AG08396 (cell line): ENCODE results near the gene PTGR3.
A peak's percentile ranks its signal among the peaks of the same experiment; 100 is the strongest.

ENCODE experiments used
- DNase-seq: peaks from one replicate; pipeline ENCODE4 v3.0.0; 2012; ENCODE audit warnings: low spot score, mixed read lengths

The PTGR3 gene

GRCh38 chr18:75209129-75209950 lies at the start of gene PTGR3:
TSS of gene PTGR3 (minus strand) at chr18:75209139. CDS start at chr18:75209058, 81 bp downstream.
- peak; percentile 86 for DNase-seq

GRCh38 chr18:75257605-75258004 lies 48.7 kb upstream of the PTGR3 start:
- DNase-seq = no peak

GRCh38 chr18:75256376-75256775 lies 47.4 kb upstream of the PTGR3 start:
- peak; percentile 33 for DNase-seq

- DNase-seq = no peak
Measured at GRCh38 chr18:75255094-75255493, 46.2 kb upstream of the PTGR3 start.

GRCh38 chr18:75253784-75254183 lies 44.8 kb upstream of the PTGR3 start:
- DNase-seq = no peak

GRCh38 chr18:75253043-75253442 lies 44.1 kb upstream of the PTGR3 start:
- no peak for DNase-seq

- DNase-seq = no peak
Measured at GRCh38 chr18:75252136-75252535, 43.2 kb upstream of the PTGR3 start.

GRCh38 chr18:75251466-75251865 lies 42.5 kb upstream of the PTGR3 start:
- no peak for DNase-seq

GRCh38 chr18:75250471-75250821 lies 41.5 kb upstream of the PTGR3 start:
- DNase-seq = no peak

- DNase-seq = no peak
Measured at GRCh38 chr18:75249672-75250470, 40.9 kb upstream of the PTGR3 start.

GRCh38 chr18:75249175-75249518 lies 40.2 kb upstream of the PTGR3 start:
- DNase-seq = no peak

GRCh38 chr18:75248426-75249174 lies 39.7 kb upstream of the PTGR3 start:
- no peak for DNase-seq

- DNase-seq = peak; percentile 51
Measured at GRCh38 chr18:75247611-75248421, 38.9 kb upstream of the PTGR3 start.

- no peak for DNase-seq
Measured at GRCh38 chr18:75246721-75247610, 38.0 kb upstream of the PTGR3 start.

- no peak for DNase-seq
Measured at GRCh38 chr18:75244351-75245313, 35.7 kb upstream of the PTGR3 start.

GRCh38 chr18:75241705-75242104 lies 32.8 kb upstream of the PTGR3 start:
- no peak for DNase-seq

- no peak for DNase-seq
Measured at GRCh38 chr18:75240433-75240832, 31.5 kb upstream of the PTGR3 start.

- no peak for DNase-seq
Measured at GRCh38 chr18:75238786-75239185, 29.8 kb upstream of the PTGR3 start.

- DNase-seq = no peak
Measured at GRCh38 chr18:75238100-75238499, 29.2 kb upstream of the PTGR3 start.

- DNase-seq = no peak
Measured at GRCh38 chr18:75235896-75236295, 27.0 kb upstream of the PTGR3 start.
